Hematopoietic multipotent progenitor cell treated with erythropoietin and hydrocortisone succinate and interleukin-3 and kit ligand, for 15 days (in vitro differentiated cells): ENCODE results near the gene OR2V2.
"Not testable (repeated sequence)": the region's sequence is repeated elsewhere in the genome, so short reads cannot be mapped to it uniquely, and the experiment has no call there.

ENCODE experiments used
- DNase-seq: peaks from one replicate; pipeline ENCODE4 v3.0.0-alpha.2; 2015; ENCODE audit warnings: low spot score

OR2V2 gene

GRCh38 chr5:181169459-181170236 is 22.3 kb downstream of the OR2V2 start:
- peak; percentile 50 for DNase-seq

GRCh38 chr5:181170237-181170825 is 22.9 kb downstream of the OR2V2 start:
- no peak for DNase-seq

- no peak for DNase-seq
Observed at GRCh38 chr5:181170996-181171395, 23.6 kb downstream of the OR2V2 start.

GRCh38 chr5:181171782-181172181 is 24.4 kb downstream of the OR2V2 start:
- DNase-seq: no peak

GRCh38 chr5:181173027-181173419 is 25.6 kb downstream of the OR2V2 start:
- peak; percentile 35 for DNase-seq

GRCh38 chr5:181173420-181174342 is 26.3 kb downstream of the OR2V2 start:
- peak; percentile 18 for DNase-seq

- DNase-seq: no peak
Observed at GRCh38 chr5:181176254-181176952, 29.0 kb downstream of the OR2V2 start.

GRCh38 chr5:181177559-181177958 is 30.2 kb downstream of the OR2V2 start:
- DNase-seq: not testable (repeated sequence)

GRCh38 chr5:181181650-181182565 is 34.5 kb downstream of the OR2V2 start:
- DNase-seq: peak; percentile 69

- no peak for DNase-seq
Observed at GRCh38 chr5:181182651-181183050, 35.3 kb downstream of the OR2V2 start.

- DNase-seq: no peak
Observed at GRCh38 chr5:181184845-181185216, 37.4 kb downstream of the OR2V2 start.

GRCh38 chr5:181185560-181185959 is 38.2 kb downstream of the OR2V2 start:
- no peak for DNase-seq

GRCh38 chr5:181186022-181186421 is 38.6 kb downstream of the OR2V2 start:
- DNase-seq: no peak

GRCh38 chr5:181186986-181187499 is 39.7 kb downstream of the OR2V2 start:
- no peak for DNase-seq

- DNase-seq: peak; percentile 62
Observed at GRCh38 chr5:181187500-181188213, 40.3 kb downstream of the OR2V2 start.

- peak; percentile 84 for DNase-seq
Observed at GRCh38 chr5:181188700-181189362, 41.4 kb downstream of the OR2V2 start.

GRCh38 chr5:181189363-181189961 is 42.1 kb downstream of the OR2V2 start:
- DNase-seq: no peak

- DNase-seq: no peak
Observed at GRCh38 chr5:181189962-181190710, 42.8 kb downstream of the OR2V2 start.
